GM12801 (cell line): ENCODE data around the gene DOCK8.

Source experiments
- CTCF ChIP-seq: IDR thresholded peaks from one replicate; pipeline ENCODE4 v1.5.1; 2011; ENCODE audit warnings: control low read depth; ENCODE audit not compliant: insufficient read length; ENCODE audit errors: extremely low read depth

Gene DOCK8

GRCh38 chr9:372128-372527 is 157.5 kb downstream of the DOCK8 start:
- no peak for TF ChIP-seq CTCF

- TF ChIP-seq CTCF: no peak
Observed at GRCh38 chr9:373759-374206, 159.1 kb downstream of the DOCK8 start.

GRCh38 chr9:374736-375135 is 160.1 kb downstream of the DOCK8 start:
- no peak for TF ChIP-seq CTCF

GRCh38 chr9:376115-376514 is 161.4 kb downstream of the DOCK8 start:
- TF ChIP-seq CTCF: no peak

DNA sequence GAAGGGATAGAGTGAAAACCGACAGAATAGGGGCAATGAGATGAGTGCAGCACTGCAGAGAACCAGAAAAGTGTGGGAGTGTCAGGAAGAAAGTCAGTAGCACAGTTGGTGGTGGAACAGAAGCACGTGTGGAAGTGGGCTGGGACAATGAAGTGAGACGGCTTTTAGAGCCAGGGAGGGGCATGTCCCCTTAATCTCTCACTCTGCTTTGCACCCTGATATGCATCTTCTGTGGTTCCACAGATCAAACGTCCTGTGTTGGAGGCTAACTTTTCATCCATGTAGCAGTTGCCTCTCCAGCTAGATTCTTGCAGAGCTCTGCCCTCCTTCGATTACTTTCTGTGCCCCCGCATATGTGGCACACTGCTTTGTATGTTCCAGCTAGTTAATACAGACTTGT is 163.6 kb downstream of the DOCK8 start:
- no peak for TF ChIP-seq CTCF

DNA sequence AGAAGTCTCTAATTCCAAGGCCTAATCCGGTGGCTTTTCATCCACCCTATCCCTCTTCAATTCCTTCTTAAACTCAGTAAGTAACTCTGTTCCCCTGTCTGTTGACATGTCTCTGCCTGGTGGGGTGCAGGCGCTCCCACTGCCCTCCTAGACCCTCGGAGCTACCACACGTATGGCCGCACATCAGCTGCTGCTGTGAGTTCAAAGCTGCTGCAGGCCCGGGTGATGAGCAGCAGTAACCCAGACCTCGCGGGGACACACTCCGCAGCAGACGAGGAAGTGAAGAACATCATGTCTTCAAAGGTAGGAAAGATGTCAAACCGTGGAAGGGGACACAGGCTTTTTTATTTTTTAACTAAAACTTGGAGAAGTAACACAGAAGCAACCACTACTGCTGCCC is 167.7 kb downstream of the DOCK8 start:
- no peak for TF ChIP-seq CTCF

DNA sequence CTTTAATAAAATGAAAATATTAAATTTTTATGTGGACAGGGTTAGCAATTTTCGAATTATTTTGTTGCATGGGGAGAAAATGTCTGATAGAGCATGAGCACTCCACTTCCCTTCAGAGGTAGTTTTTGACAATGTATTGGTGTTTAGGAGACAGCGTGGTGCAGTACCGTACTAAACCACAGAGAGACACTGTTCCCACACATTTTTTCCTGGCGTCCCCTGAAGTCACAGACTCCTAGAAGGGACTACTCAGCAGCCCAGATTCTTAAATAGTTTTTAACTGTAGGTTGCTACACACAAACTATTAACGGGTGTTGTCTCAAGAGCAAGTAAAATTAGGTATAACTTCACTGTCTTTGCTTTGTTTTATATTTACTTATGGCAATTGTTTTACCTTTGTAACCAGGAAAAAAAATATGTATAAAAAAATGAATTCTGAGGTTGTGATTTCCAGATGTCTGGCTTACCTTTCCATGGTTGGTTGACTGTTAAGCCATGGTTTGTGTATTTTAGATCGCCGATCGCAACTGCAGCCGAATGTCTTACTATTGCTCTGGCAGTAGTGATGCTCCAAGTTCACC is 171.2 kb downstream of the DOCK8 start:
- no peak for TF ChIP-seq CTCF

DNA sequence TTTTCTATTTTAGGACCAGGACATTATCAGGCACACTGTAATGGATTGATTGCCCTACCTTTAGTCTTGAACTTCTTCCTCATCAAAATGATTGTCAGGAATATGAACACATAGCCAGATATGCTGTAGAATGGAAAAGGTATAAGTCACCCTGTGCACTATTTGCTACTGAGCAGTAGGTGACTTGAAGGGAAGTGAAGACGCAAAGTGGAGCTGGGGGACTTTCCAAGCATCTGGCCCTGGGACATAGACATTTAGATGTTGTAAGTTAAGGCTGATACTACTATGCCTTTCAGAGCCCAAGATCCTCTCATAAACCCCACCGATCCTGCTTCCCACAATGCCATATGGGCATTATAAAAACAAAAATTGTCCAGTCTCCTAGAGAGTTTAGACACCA is 174.5 kb downstream of the DOCK8 start:
- TF ChIP-seq CTCF: no peak
